ENCODE measurements around the gene EXOC6B. TPM values are rescaled to one million over a fixed set of nuclear protein-coding genes. Genes with fewer than 3 reads are reported as not detected.

Gene EXOC6B
- total and polyA plus RNA-seq, 2 experiments from 2014 or later = 8.9 to 18.3 TPM

- no peaks in the 10 kb centered on the region for H3K9me2 ChIP-seq (ENCODE audit: insufficient read depth)
- H3K9me3 ChIP-seq (ENCODE audit: low read depth) = no peaks in the 10 kb centered on the region
- H3K27ac ChIP-seq = no peak overlapping the region
- H3K36me3 ChIP-seq (ENCODE audit: low read depth) = no peaks in the 10 kb centered on the region
- no peak for TF ChIP-seq EZH2 (IDR thresholded peaks at IDR 0.05; ENCODE audit: insufficient read depth, poor library complexity, severe bottlenecking)
- no peak for TF ChIP-seq EZH2phosphoT487 (IDR thresholded peaks at IDR 0.05; ENCODE audit: insufficient read depth, low read depth)
- no peak overlapping the region for H2AFZ ChIP-seq
- in situ Hi-C loops (cut with MboI) = loop anchor here (5.0 kb wide), 1 partner anchor 74 kb away; no protein-coding TSS in a partner anchor
- no peaks in the 10 kb centered on the region for H3K27me3 ChIP-seq (replicated peaks; ENCODE audit: insufficient read depth)
- no peak overlapping the region for H3K4me2 ChIP-seq (ENCODE audit: unreplicated experiment)
- H3K4me1 ChIP-seq (ENCODE audit: insufficient read depth) = peaks cover 10% of the 10 kb centered on the region; the same call in 1 of the 2 replicates
- H4K20me1 ChIP-seq (ENCODE audit: insufficient read depth) = no peaks in the 10 kb centered on the region
- no peak overlapping the region for H3K4me3 ChIP-seq
- WGBS, 2 experiments (ENCODE audit: low coverage in 1 of 2, low lambda C conversion rate in 2 of 2, missing lambda C conversion rate in 2 of 2) = 0% methylated on average over 1 of the region's 1 CpG
- H3F3A ChIP-seq (ENCODE audit: insufficient read depth) = peaks cover 13% of the 10 kb centered on the region
- no peak overlapping the region for H3K9ac ChIP-seq
- peak; percentile 69 for DNase-seq
- no peaks in the 10 kb centered on the region for H3K79me2 ChIP-seq (ENCODE audit: insufficient read depth)
These were observed 47.4 kb downstream of the EXOC6B start for GRCh38 chr2:72778410-72778809.

GRCh38 chr2:72770879-72771461 is 54.9 kb downstream of the EXOC6B start:
- H3K27ac ChIP-seq = no peak overlapping the region
- H3F3A ChIP-seq (ENCODE audit: insufficient read depth) = peaks cover 5% of the 10 kb centered on the region; the same call in 1 of the 2 replicates
- H3K9me3 ChIP-seq (ENCODE audit: low read depth) = no peaks in the 10 kb centered on the region
- WGBS, 2 experiments (ENCODE audit: low coverage in 1 of 2, low lambda C conversion rate in 2 of 2, missing lambda C conversion rate in 2 of 2) = 0 to 2% methylated on average over 2 of the region's 2 CpGs
- in situ Hi-C loops (cut with MboI) = no loop called here
- peaks cover 3% of the 10 kb centered on the region for H3K4me1 ChIP-seq (ENCODE audit: insufficient read depth)
- DNase-seq = peak; percentile 80
- no peaks in the 10 kb centered on the region for H3K27me3 ChIP-seq (replicated peaks; ENCODE audit: insufficient read depth)
- H3K4me3 ChIP-seq = no peak overlapping the region
- H2AFZ ChIP-seq = no peak overlapping the region
- TF ChIP-seq EZH2 (IDR thresholded peaks at IDR 0.05; ENCODE audit: insufficient read depth, poor library complexity, severe bottlenecking) = no peak
- TF ChIP-seq EZH2phosphoT487 (IDR thresholded peaks at IDR 0.05; ENCODE audit: insufficient read depth, low read depth) = no peak
- H3K4me2 ChIP-seq (ENCODE audit: unreplicated experiment) = no peak overlapping the region
- H3K79me2 ChIP-seq (ENCODE audit: insufficient read depth) = no peaks in the 10 kb centered on the region; the same call in 1 of the 2 replicates
- no peaks in the 10 kb centered on the region for H3K9me2 ChIP-seq (ENCODE audit: insufficient read depth)
- H4K20me1 ChIP-seq (ENCODE audit: insufficient read depth) = no peaks in the 10 kb centered on the region
- no peak overlapping the region for H3K9ac ChIP-seq
- no peaks in the 10 kb centered on the region for H3K36me3 ChIP-seq (ENCODE audit: low read depth)

GRCh38 chr2:72765997-72766609 is 59.7 kb downstream of the EXOC6B start:
- Histone ChIP-seq H3K9me2 (ENCODE audit: insufficient read depth) (no peaks in the 10 kb centered on the region), H3K4me2 (ENCODE audit: unreplicated experiment) (no peak overlapping the region), H4K20me1 (ENCODE audit: insufficient read depth) (no peaks in the 10 kb centered on the region), H3K9ac (no peak overlapping the region), H2AFZ (no peak overlapping the region), H3K27ac (no peak overlapping the region), H3K4me1 (ENCODE audit: insufficient read depth) (peaks cover 6% of the 10 kb centered on the region), H3K9me3 (ENCODE audit: low read depth) (no peaks in the 10 kb centered on the region), H3F3A (ENCODE audit: insufficient read depth) (peaks cover 9% of the 10 kb centered on the region; the same call in 1 of the 2 replicates), H3K4me3 (no peak overlapping the region), H3K79me2 (ENCODE audit: insufficient read depth) (no peaks in the 10 kb centered on the region; the same call in 1 of the 2 replicates), H3K27me3 (replicated peaks; ENCODE audit: insufficient read depth) (no peaks in the 10 kb centered on the region), H3K36me3 (ENCODE audit: low read depth) (no peaks in the 10 kb centered on the region)
- DNase-seq = peak; percentile 36
- 64 to 69% methylated on average over 2 of the region's 2 CpGs for WGBS, 2 experiments (ENCODE audit: low coverage in 1 of 2, low lambda C conversion rate in 2 of 2, missing lambda C conversion rate in 2 of 2)
- no peak for TF ChIP-seq EZH2 (IDR thresholded peaks at IDR 0.05; ENCODE audit: insufficient read depth, poor library complexity, severe bottlenecking)
- no peak for TF ChIP-seq EZH2phosphoT487 (IDR thresholded peaks at IDR 0.05; ENCODE audit: insufficient read depth, low read depth)
- in situ Hi-C loops (cut with MboI) = no loop called here

GRCh38 chr2:72762276-72762675 is 63.6 kb downstream of the EXOC6B start:
- Histone ChIP-seq H3K79me2 (ENCODE audit: insufficient read depth) (no peaks in the 10 kb centered on the region), H3K27ac (no peak overlapping the region), H3K27me3 (replicated peaks; ENCODE audit: insufficient read depth) (no peaks in the 10 kb centered on the region), H3K9me3 (ENCODE audit: low read depth) (no peaks in the 10 kb centered on the region), H3F3A (ENCODE audit: insufficient read depth) (peaks cover 9% of the 10 kb centered on the region; the same call in 1 of the 2 replicates), H3K36me3 (ENCODE audit: low read depth) (no peaks in the 10 kb centered on the region), H3K9me2 (ENCODE audit: insufficient read depth) (no peaks in the 10 kb centered on the region), H3K4me2 (ENCODE audit: unreplicated experiment) (no peak overlapping the region), H3K4me3 (no peak overlapping the region), H3K9ac (no peak overlapping the region), H2AFZ (no peak overlapping the region), H3K4me1 (ENCODE audit: insufficient read depth) (peaks cover 6% of the 10 kb centered on the region), H4K20me1 (ENCODE audit: insufficient read depth) (no peaks in the 10 kb centered on the region)
- in situ Hi-C loops (cut with MboI) = no loop called here
- WGBS, 2 experiments (ENCODE audit: low coverage in 1 of 2, low lambda C conversion rate in 2 of 2, missing lambda C conversion rate in 2 of 2) = 94 to 96% methylated on average over 2 of the region's 2 CpGs
- no peak for TF ChIP-seq EZH2 (IDR thresholded peaks at IDR 0.05; ENCODE audit: insufficient read depth, poor library complexity, severe bottlenecking)
- TF ChIP-seq EZH2phosphoT487 (IDR thresholded peaks at IDR 0.05; ENCODE audit: insufficient read depth, low read depth) = no peak
- no peak for DNase-seq
